ENCODE results near the gene HSPA5.

GRCh38 chr9:125276771-125277170 lies 35.6 kb upstream of the HSPA5 start:
- no peak for TF ChIP-seq HDAC2 (IDR thresholded peaks at IDR 0.05)
- no peak for TF ChIP-seq CTCF (IDR thresholded peaks at IDR 0.05)

Measured in A549 (cell line).